Stimulated activated CD4-positive, alpha-beta T cell treated with anti-CD3 and anti-CD28 coated beads, Interleukin-2, amount 100 ng/mL, for 48 hours (primary cell): ENCODE measurements around the gene RITA1.
"Not testable (repeated sequence)": the region's sequence is repeated elsewhere in the genome, so short reads cannot be mapped to it uniquely, and the experiment has no call there.

Experiments used
- DNase-seq, 2 donors: peaks; one replicate each; pipeline ENCODE4 v3.0.0-alpha.2; 2020

The RITA1 gene

GRCh38 chr12:113204804-113205203, 19.3 kb downstream of the RITA1 start:
- DNase-seq = no peak

- not testable (repeated sequence) for DNase-seq
Measured at GRCh38 chr12:113206802-113207201, 21.3 kb downstream of the RITA1 start.

- no peak for DNase-seq
Measured at GRCh38 chr12:113207613-113208040, 22.1 kb downstream of the RITA1 start.

GRCh38 chr12:113208041-113208934, 22.8 kb downstream of the RITA1 start:
- peak; percentile 35 to 51 for DNase-seq

- DNase-seq = no peak
Measured at GRCh38 chr12:113211160-113211559, 25.6 kb downstream of the RITA1 start.

GRCh38 chr12:113214895-113215400, 29.4 kb downstream of the RITA1 start:
- no peak for DNase-seq

GRCh38 chr12:113216027-113216426, 30.5 kb downstream of the RITA1 start:
- no peak for DNase-seq

GRCh38 chr12:113220593-113221180, 35.2 kb downstream of the RITA1 start:
- no peak for DNase-seq

- peak; percentile 97 to 98 for DNase-seq
Measured at GRCh38 chr12:113221181-113221996, 35.9 kb downstream of the RITA1 start, which contains the start of gene TPCN1. Gene TPCN1, plus strand, starts transcription at chr12:113221464. Its CDS starts 5,389 bp downstream, at chr12:113226853.

- peak in 1 of 2 donors; percentile 26 for DNase-seq
Measured at GRCh38 chr12:113221997-113222729, 36.6 kb downstream of the RITA1 start.

- DNase-seq = no peak
Measured at GRCh38 chr12:113222730-113223531, 37.4 kb downstream of the RITA1 start.

GRCh38 chr12:113224955-113225354, 39.4 kb downstream of the RITA1 start:
- DNase-seq = no peak

- no peak for DNase-seq
Measured at GRCh38 chr12:113226696-113227568, 41.4 kb downstream of the RITA1 start.

- DNase-seq = no peak
Measured at GRCh38 chr12:113227686-113228391, 42.3 kb downstream of the RITA1 start.

- DNase-seq = no peak
Measured at GRCh38 chr12:113228394-113229028, 43.0 kb downstream of the RITA1 start.

GRCh38 chr12:113230315-113231234, 45.1 kb downstream of the RITA1 start:
- DNase-seq = no peak

- no peak for DNase-seq
Measured at GRCh38 chr12:113231235-113232088, 45.9 kb downstream of the RITA1 start.
